ENCODE data around the gene ASMT.

The ASMT gene

GRCh38 chrX:1597345-1598020, 17.4 kb upstream of the ASMT start:
- H3K4me1 Mint-ChIP-seq, result peaks cover 21% of the 10 kb centered on the region
- TF ChIP-seq, protein P1, sequence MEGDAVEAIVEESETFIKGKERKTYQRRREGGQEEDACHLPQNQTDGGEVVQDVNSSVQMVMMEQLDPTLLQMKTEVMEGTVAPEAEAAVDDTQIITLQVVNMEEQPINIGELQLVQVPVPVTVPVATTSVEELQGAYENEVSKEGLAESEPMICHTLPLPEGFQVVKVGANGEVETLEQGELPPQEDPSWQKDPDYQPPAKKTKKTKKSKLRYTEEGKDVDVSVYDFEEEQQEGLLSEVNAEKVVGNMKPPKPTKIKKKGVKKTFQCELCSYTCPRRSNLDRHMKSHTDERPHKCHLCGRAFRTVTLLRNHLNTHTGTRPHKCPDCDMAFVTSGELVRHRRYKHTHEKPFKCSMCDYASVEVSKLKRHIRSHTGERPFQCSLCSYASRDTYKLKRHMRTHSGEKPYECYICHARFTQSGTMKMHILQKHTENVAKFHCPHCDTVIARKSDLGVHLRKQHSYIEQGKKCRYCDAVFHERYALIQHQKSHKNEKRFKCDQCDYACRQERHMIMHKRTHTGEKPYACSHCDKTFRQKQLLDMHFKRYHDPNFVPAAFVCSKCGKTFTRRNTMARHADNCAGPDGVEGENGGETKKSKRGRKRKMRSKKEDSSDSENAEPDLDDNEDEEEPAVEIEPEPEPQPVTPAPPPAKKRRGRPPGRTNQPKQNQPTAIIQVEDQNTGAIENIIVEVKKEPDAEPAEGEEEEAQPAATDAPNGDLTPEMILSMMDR (IDR thresholded peaks at IDR 0.05; ENCODE audit: unreplicated experiment in 3 of 3), result no peak
- H3K27ac Mint-ChIP-seq, result no peak overlapping the region
- peaks cover 70% of the 10 kb centered on the region for H3K36me3 Mint-ChIP-seq (ENCODE audit: low read depth)
- H3K27me3 Mint-ChIP-seq (ENCODE audit: low read depth), result no peaks in the 10 kb centered on the region
- no peak overlapping the region for H3K4me3 Mint-ChIP-seq
- H3K9me3 Mint-ChIP-seq, result no peaks in the 10 kb centered on the region

GRCh38 chrX:1598021-1598875, 16.6 kb upstream of the ASMT start:
- H3K27me3 Mint-ChIP-seq (ENCODE audit: low read depth), result no peaks in the 10 kb centered on the region
- TF ChIP-seq, protein P1 (IDR thresholded peaks at IDR 0.05; ENCODE audit: unreplicated experiment in 3 of 3), result no peak
- peak overlapping the region in 2 of 3 experiments; percentile 51 to 65 for H3K4me3 Mint-ChIP-seq
- H3K36me3 Mint-ChIP-seq (ENCODE audit: low read depth), result peaks cover 72% of the 10 kb centered on the region
- peaks cover 13% of the 10 kb centered on the region for H3K4me1 Mint-ChIP-seq
- H3K27ac Mint-ChIP-seq, result peak overlapping the region in 2 of 3 experiments; percentile 66 to 73
- no peaks in the 10 kb centered on the region for H3K9me3 Mint-ChIP-seq

GRCh38 chrX:1598876-1599790, 15.7 kb upstream of the ASMT start:
- H3K9me3 Mint-ChIP-seq, result no peaks in the 10 kb centered on the region

DNA sequence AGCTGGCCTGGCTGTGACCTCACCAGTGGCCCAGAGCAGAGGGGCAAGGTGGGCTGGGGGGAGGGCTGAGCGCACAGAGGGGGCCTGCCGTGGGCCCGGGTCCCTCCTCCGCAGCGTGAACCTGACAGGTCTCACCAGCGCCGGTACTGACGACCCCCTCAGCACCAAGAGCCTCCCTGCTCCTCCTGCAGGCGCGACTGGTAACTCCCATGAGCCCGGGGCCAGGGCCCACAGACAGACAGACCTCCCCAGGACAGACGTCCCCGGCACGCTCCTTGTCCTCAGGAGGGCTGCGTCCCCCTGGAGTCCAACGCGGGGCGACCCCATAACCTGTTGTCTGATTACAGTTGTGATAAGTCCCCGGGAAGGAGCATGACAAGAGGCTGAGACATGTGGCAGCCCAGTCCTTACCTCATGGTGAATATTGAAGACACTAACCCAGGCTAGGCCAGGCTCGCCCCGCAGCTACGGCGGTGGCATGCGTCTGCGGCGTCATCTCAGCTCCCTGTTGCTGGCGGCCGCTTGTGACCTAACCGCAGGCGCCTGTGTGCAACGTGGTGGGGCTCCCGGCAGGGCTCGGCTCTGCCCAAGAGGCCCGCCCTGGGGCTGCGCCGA, 15.0 kb upstream of the ASMT start:
- H3K36me3 Mint-ChIP-seq (ENCODE audit: low read depth), result peaks cover 75% of the 10 kb centered on the region
- peaks cover 10% of the 10 kb centered on the region for H3K4me1 Mint-ChIP-seq
- H3K4me3 Mint-ChIP-seq, result no peak overlapping the region
- TF ChIP-seq, protein P1 (IDR thresholded peaks at IDR 0.05; ENCODE audit: unreplicated experiment in 3 of 3), result no peak
- H3K27ac Mint-ChIP-seq, result no peak overlapping the region
- no peaks in the 10 kb centered on the region for H3K9me3 Mint-ChIP-seq
- no peaks in the 10 kb centered on the region for H3K27me3 Mint-ChIP-seq (ENCODE audit: low read depth)

More at GRCh38 chrX:1598876-1599790, 15.7 kb upstream of the ASMT start:
- TF ChIP-seq, protein P1 (IDR thresholded peaks at IDR 0.05; ENCODE audit: unreplicated experiment in 3 of 3), result no peak
- H3K4me3 Mint-ChIP-seq, result peak overlapping the region in 1 of 3 experiments; percentile 8
- peaks cover 11% of the 10 kb centered on the region for H3K4me1 Mint-ChIP-seq
- peaks cover 72% of the 10 kb centered on the region for H3K36me3 Mint-ChIP-seq (ENCODE audit: low read depth)
- H3K27ac Mint-ChIP-seq, result peak overlapping the region in 1 of 3 experiments; percentile 73
- no peaks in the 10 kb centered on the region for H3K27me3 Mint-ChIP-seq (ENCODE audit: low read depth)

GRCh38 chrX:1600406-1601050, 14.3 kb upstream of the ASMT start:
- Mint-ChIP-seq H3K4me1 (peaks cover 6% of the 10 kb centered on the region), H3K27me3 (ENCODE audit: low read depth) (no peaks in the 10 kb centered on the region), H3K36me3 (ENCODE audit: low read depth) (peaks cover 74% of the 10 kb centered on the region), H3K4me3 (no peak overlapping the region), H3K27ac (no peak overlapping the region), H3K9me3 (no peaks in the 10 kb centered on the region)
- TF ChIP-seq, protein P1 (IDR thresholded peaks at IDR 0.05; ENCODE audit: unreplicated experiment in 3 of 3), result no peak
